DND-41 (cell line): Measurements from ENCODE around the gene CRACR2A.

ENCODE experiments used
- ATAC-seq: fragments of 200-7000 bp; cut with Tn5 transposase; 3 replicates; pipeline ENCODE4 v1.9.1; 2021; ENCODE audit warnings: low read depth; ENCODE audit not compliant: insufficient read depth
- DNase-seq: peaks from one replicate; pipeline ENCODE4 v3.0.0-alpha.2; 2020
- H2AFZ ChIP-seq: 2 replicates; pipeline ENCODE4 v1.6.0; 2012; ENCODE audit warnings: low read depth, low read length
- H3K27ac ChIP-seq: 2 replicates; pipeline ENCODE4 v1.5.1; 2012; ENCODE audit warnings: low read length, inconsistent platforms
- H3K27me3 ChIP-seq: fragments of 200-600 bp; sonication (generic); 2 replicates; pipeline ENCODE4 v1.6.0; 2012; ENCODE audit warnings: low read length, mild to moderate bottlenecking, inconsistent platforms; ENCODE audit not compliant: insufficient read depth, poor library complexity
- H3K36me3 ChIP-seq: 2 replicates; pipeline ENCODE4 v1.5.1; 2012; ENCODE audit warnings: low read length, inconsistent platforms; ENCODE audit not compliant: insufficient read depth
- H3K4me1 ChIP-seq: 2 replicates; pipeline ENCODE4 v1.5.1; 2012; ENCODE audit warnings: mild to moderate bottlenecking, low read length; ENCODE audit not compliant: insufficient read depth
- H3K4me2 ChIP-seq: 2 replicates; pipeline ENCODE4 v1.6.0; 2012; ENCODE audit warnings: mild to moderate bottlenecking, moderate library complexity, low read length, inconsistent platforms; ENCODE audit not compliant: insufficient read depth
- H3K4me3 ChIP-seq, 2 experiments: fragments of 200-600 bp in 1 of 2; shearing (Covaris generic) in 1 of 2; 2 replicates each; pipeline ENCODE4 v1.5.1; 2012 to 2016; ENCODE audit warnings: inconsistent platforms in 2 of 2, low read length in 2 of 2, mild to moderate bottlenecking in 2 of 2, low read depth in 1 of 2, moderate library complexity in 1 of 2
- H3K79me2 ChIP-seq: 2 replicates; pipeline ENCODE4 v1.6.0; 2012; ENCODE audit warnings: low read length, inconsistent platforms; ENCODE audit not compliant: insufficient read depth
- H3K9ac ChIP-seq: 2 replicates; pipeline ENCODE4 v1.6.0; 2012; ENCODE audit warnings: low read depth, mild to moderate bottlenecking, inconsistent platforms, low read length, moderate library complexity
- H3K9me3 ChIP-seq: 2 replicates; pipeline ENCODE4 v1.5.1; 2012; ENCODE audit warnings: low read length, moderate library complexity, mild to moderate bottlenecking, inconsistent platforms; ENCODE audit not compliant: insufficient read depth, severe bottlenecking
- H4K20me1 ChIP-seq: 2 replicates; pipeline ENCODE4 v1.6.0; 2012; ENCODE audit warnings: low read length; ENCODE audit not compliant: insufficient read depth
- EZH2 ChIP-seq: IDR thresholded peaks from 3 replicates; pipeline ENCODE4 v1.6.1; 2012; ENCODE audit warnings: borderline replicate concordance, low read depth, mild to moderate bottlenecking, moderate library complexity, low read length, inconsistent platforms; ENCODE audit not compliant: severe bottlenecking
- TF ChIP-seq, protein P1 (sequence below): IDR thresholded peaks from 2 replicates; pipeline ENCODE4 v1.5.1; 2012; ENCODE audit warnings: borderline replicate concordance, low read length, moderate library complexity, mild to moderate bottlenecking; ENCODE audit not compliant: poor library complexity, severe bottlenecking; ENCODE audit errors: extremely low read depth

CRACR2A gene

DNA sequence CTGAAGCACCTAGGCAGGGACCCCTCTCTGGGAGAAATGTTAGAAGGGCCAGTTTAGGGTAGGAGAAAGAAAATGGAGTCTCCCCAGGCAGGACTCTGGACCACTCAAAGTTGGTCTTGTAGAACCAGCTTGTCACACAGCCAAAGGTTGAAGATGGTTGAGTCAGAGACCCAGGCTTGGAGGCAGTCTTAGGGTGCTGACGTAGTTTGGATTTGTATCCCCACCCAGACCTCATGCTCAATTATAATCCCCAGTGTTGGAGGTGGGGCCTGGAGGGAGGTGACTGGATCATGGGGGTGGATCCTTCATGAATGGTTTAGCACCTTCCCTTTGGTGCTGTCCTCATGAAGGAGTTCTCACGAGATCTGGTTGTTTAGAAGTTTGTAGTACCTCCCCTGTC is 121.2 kb downstream of the CRACR2A start:
- no peak for TF ChIP-seq EZH2
- TF ChIP-seq, protein P1, sequence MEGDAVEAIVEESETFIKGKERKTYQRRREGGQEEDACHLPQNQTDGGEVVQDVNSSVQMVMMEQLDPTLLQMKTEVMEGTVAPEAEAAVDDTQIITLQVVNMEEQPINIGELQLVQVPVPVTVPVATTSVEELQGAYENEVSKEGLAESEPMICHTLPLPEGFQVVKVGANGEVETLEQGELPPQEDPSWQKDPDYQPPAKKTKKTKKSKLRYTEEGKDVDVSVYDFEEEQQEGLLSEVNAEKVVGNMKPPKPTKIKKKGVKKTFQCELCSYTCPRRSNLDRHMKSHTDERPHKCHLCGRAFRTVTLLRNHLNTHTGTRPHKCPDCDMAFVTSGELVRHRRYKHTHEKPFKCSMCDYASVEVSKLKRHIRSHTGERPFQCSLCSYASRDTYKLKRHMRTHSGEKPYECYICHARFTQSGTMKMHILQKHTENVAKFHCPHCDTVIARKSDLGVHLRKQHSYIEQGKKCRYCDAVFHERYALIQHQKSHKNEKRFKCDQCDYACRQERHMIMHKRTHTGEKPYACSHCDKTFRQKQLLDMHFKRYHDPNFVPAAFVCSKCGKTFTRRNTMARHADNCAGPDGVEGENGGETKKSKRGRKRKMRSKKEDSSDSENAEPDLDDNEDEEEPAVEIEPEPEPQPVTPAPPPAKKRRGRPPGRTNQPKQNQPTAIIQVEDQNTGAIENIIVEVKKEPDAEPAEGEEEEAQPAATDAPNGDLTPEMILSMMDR: no peak
- H3K27me3 ChIP-seq: no peaks in the 10 kb centered on the region
- no peaks in the 10 kb centered on the region for H3K79me2 ChIP-seq
- H3K9me3 ChIP-seq: no peaks in the 10 kb centered on the region
- peaks cover 36% of the 10 kb centered on the region for H3K36me3 ChIP-seq
- no peak overlapping the region for H3K9ac ChIP-seq
- no peak overlapping the region for H3K4me3 ChIP-seq
- H4K20me1 ChIP-seq: no peaks in the 10 kb centered on the region
- H3K27ac ChIP-seq: no peak overlapping the region
- ATAC-seq (no peak), DNase-seq (no peak)
- no peaks in the 10 kb centered on the region for H3K4me1 ChIP-seq
- H2AFZ ChIP-seq: no peak overlapping the region
- H3K4me2 ChIP-seq: no peak overlapping the region

DNA sequence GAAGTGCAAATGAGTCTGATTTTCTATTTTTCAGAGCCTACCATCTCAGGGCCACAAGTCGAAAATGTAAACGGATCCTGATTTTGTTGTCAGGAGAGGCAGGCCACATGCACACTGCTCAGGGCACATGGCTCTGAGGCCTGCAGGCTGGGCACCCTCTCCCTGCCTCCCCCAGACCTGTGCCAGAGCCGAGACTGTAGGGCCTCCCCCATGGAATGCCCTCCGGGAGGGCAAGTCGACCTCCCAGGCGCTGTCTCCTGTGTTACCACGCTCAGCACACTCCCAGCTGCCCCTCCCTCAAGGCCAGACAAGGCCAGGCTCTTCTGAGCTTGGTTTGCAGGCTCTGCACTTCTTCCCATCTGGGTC is 121.7 kb downstream of the CRACR2A start:
- TF ChIP-seq, protein P1: no peak
- no peak for TF ChIP-seq EZH2
- no peak for DNase-seq
- no peak overlapping the region for H3K27ac ChIP-seq
- H3K9ac ChIP-seq: no peak overlapping the region
- peaks cover 39% of the 10 kb centered on the region for H3K36me3 ChIP-seq
- H3K4me2 ChIP-seq: no peak overlapping the region
- ATAC-seq: no peak
- no peak overlapping the region for H2AFZ ChIP-seq
- no peaks in the 10 kb centered on the region for H3K79me2 ChIP-seq
- H3K4me1 ChIP-seq: no peaks in the 10 kb centered on the region
- H3K4me3 ChIP-seq: no peak overlapping the region
- no peaks in the 10 kb centered on the region for H3K9me3 ChIP-seq
- no peaks in the 10 kb centered on the region for H4K20me1 ChIP-seq
- H3K27me3 ChIP-seq: no peaks in the 10 kb centered on the region

DNA sequence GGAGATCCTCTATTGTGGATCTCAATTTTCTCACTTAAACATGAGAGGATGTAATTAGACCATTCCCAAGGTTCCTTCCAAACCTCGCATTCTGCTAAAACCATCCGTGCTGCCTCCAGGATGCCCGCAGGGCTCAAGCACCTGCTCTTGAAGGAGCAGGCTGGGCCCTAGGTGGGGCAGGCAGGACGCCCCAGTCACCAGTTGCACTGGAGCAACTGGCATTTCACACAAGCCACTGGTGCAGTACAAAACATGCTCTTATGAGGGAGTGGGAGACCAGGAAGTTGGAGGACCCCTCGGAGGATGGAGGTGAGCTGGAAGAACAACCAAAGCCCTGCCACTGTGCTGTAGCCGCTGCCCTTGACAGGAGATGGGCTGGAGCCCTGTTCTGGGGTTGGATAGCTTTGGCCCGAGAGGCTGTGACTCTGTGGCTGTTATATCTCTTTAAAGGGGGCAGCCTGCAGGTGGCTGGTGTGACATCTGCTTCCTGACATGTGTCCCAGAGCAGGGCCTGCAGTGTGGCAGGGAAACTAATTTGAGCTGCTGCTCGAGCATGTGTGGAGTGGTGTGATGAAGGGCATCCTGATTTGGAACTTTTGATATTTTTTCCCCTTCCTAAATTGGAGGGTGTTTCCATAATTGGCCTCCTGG is 122.2 kb downstream of the CRACR2A start:
- no peak for DNase-seq
- ATAC-seq: no peak
- Histone ChIP-seq H3K36me3 (peaks cover 41% of the 10 kb centered on the region), H3K4me3 (no peak overlapping the region), H3K4me1 (no peaks in the 10 kb centered on the region), H3K9me3 (no peaks in the 10 kb centered on the region), H4K20me1 (no peaks in the 10 kb centered on the region), H3K27ac (no peak overlapping the region), H2AFZ (no peak overlapping the region), H3K9ac (no peak overlapping the region), H3K4me2 (no peak overlapping the region), H3K79me2 (no peaks in the 10 kb centered on the region), H3K27me3 (no peaks in the 10 kb centered on the region)
- TF ChIP-seq, protein P1: no peak
- TF ChIP-seq EZH2: no peak
